RWPE2 (cell line): Measurements from ENCODE around the gene STXBP4.

ENCODE experiments used
- ATAC-seq: fragments of 200-7000 bp; cut with Tn5 transposase; 3 replicates; pipeline ENCODE4 v1.9.1; 2021; ENCODE audit warnings: low read depth
- DNase-seq: peaks from one replicate; pipeline ENCODE4 v3.0.0-alpha.2; 2020; ENCODE audit warnings: low spot score
- H3K27ac ChIP-seq: fragments of 450-650 bp; 2 replicates; pipeline ENCODE4 v1.5.1; 2017; ENCODE audit warnings: mild to moderate bottlenecking; ENCODE audit not compliant: poor library complexity, severe bottlenecking
- H3K27me3 ChIP-seq: fragments of 250-450 bp; sonication (Bioruptor Pico); 2 replicates; pipeline ENCODE4 v1.5.1; 2021; ENCODE audit warnings: mild to moderate bottlenecking, moderate library complexity; ENCODE audit not compliant: insufficient read depth, poor library complexity, severe bottlenecking
- H3K36me3 ChIP-seq: fragments of 250-450 bp; sonication (Bioruptor Pico); 2 replicates; pipeline ENCODE4 v1.5.1; 2020; ENCODE audit warnings: low read depth, mild to moderate bottlenecking, moderate library complexity
- H3K4me1 ChIP-seq: fragments of 250-450 bp; sonication (Bioruptor Pico); 2 replicates; pipeline ENCODE4 v1.5.1; 2021; ENCODE audit warnings: mild to moderate bottlenecking, moderate library complexity; ENCODE audit not compliant: insufficient read depth, poor library complexity, severe bottlenecking
- H3K4me3 ChIP-seq: fragments of 250-450 bp; sonication (Bioruptor Pico); 2 replicates; pipeline ENCODE4 v1.5.1; 2021; ENCODE audit warnings: mild to moderate bottlenecking, moderate library complexity; ENCODE audit not compliant: severe bottlenecking
- H3K9me3 ChIP-seq: fragments of 250-450 bp; sonication (Bioruptor Pico); 2 replicates; pipeline ENCODE4 v1.5.1; 2021; ENCODE audit warnings: mild to moderate bottlenecking, moderate library complexity; ENCODE audit not compliant: severe bottlenecking
- TF ChIP-seq, protein P1 (sequence below): fragments of 450-650 bp; IDR thresholded peaks from one replicate; pipeline ENCODE4 v1.5.1; 2017; ENCODE audit warnings: mild to moderate bottlenecking, moderate library complexity; ENCODE audit not compliant: poor library complexity, severe bottlenecking

The STXBP4 gene

DNA sequence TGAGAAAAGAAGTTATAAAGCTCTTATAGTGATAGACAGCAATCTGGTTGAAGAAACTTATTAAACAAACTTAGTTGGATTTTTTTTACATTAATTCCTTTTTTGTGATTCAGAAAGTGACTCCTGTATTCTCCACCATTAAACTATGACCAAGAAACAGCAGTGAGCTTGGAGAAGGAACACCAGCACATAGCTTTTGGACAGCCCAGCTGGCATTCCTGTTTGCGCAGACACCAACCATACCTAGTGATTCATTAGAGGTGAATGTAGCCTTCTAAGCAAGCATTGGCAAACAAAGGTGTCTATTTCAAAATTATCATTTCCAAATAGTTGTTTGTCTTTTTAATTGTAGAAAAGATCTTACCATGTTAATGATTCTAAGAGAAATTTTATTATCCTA lies 94.4 kb downstream of the STXBP4 start:
- Histone ChIP-seq H3K36me3 (no peaks in the 10 kb centered on the region), H3K9me3 (no peaks in the 10 kb centered on the region), H3K27me3 (no peaks in the 10 kb centered on the region), H3K27ac (peak overlapping the region; percentile 16), H3K4me1 (no peaks in the 10 kb centered on the region), H3K4me3 (no peak overlapping the region)
- DNase-seq = no peak
- TF ChIP-seq, protein P1, sequence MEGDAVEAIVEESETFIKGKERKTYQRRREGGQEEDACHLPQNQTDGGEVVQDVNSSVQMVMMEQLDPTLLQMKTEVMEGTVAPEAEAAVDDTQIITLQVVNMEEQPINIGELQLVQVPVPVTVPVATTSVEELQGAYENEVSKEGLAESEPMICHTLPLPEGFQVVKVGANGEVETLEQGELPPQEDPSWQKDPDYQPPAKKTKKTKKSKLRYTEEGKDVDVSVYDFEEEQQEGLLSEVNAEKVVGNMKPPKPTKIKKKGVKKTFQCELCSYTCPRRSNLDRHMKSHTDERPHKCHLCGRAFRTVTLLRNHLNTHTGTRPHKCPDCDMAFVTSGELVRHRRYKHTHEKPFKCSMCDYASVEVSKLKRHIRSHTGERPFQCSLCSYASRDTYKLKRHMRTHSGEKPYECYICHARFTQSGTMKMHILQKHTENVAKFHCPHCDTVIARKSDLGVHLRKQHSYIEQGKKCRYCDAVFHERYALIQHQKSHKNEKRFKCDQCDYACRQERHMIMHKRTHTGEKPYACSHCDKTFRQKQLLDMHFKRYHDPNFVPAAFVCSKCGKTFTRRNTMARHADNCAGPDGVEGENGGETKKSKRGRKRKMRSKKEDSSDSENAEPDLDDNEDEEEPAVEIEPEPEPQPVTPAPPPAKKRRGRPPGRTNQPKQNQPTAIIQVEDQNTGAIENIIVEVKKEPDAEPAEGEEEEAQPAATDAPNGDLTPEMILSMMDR = no peak
- peak; percentile 99 for ATAC-seq

DNA sequence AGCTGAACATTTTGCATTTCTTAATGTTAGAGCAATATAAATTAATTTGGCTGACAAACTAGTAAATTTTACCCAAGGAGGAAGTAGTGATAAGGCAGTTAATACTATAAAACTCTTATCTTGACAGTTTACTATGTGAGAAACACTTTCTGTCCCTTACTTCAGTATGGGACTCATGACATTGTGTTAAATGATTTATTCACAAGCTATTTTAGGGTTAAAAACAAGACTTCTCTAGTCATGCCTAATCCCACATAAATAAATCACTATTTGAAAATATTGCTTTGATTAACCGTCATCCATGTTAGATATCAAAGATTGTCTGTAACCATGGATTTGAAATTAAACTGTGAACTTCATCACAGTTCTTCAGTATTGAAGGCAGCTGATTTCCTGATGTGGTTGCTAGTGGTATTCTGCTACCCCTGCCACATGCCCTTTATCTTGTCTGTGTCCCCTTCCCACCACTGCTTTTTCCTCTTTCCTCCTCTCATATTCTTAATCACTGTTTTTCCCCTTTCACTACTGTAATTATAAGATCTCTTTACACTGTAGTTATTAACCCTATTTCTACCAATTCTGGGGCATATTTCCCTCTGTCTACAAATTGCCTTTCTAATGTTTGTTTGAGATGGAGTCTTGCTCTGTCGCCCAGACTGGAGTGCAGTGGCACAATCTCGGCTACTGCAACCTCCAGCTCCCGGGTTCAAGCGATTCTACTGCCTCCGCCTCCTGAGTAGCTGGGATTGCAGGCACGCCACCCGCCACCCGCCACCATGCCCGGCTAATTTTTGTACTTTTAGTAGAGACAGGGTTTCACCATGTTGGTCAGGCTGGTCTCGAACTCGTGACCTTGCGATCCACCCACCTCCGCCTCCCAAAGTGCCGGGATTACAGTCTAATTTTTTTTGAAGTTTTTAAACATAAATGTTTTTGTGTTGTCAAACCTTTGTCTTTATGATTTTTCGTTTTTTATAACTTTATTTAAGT lies 95.6 kb downstream of the STXBP4 start:
- Histone ChIP-seq H3K27ac (no peak overlapping the region), H3K36me3 (no peaks in the 10 kb centered on the region), H3K4me1 (no peaks in the 10 kb centered on the region), H3K4me3 (no peak overlapping the region), H3K27me3 (no peaks in the 10 kb centered on the region), H3K9me3 (no peaks in the 10 kb centered on the region)
- ATAC-seq = no peak
- TF ChIP-seq, protein P1 = no peak
- DNase-seq = no peak

DNA sequence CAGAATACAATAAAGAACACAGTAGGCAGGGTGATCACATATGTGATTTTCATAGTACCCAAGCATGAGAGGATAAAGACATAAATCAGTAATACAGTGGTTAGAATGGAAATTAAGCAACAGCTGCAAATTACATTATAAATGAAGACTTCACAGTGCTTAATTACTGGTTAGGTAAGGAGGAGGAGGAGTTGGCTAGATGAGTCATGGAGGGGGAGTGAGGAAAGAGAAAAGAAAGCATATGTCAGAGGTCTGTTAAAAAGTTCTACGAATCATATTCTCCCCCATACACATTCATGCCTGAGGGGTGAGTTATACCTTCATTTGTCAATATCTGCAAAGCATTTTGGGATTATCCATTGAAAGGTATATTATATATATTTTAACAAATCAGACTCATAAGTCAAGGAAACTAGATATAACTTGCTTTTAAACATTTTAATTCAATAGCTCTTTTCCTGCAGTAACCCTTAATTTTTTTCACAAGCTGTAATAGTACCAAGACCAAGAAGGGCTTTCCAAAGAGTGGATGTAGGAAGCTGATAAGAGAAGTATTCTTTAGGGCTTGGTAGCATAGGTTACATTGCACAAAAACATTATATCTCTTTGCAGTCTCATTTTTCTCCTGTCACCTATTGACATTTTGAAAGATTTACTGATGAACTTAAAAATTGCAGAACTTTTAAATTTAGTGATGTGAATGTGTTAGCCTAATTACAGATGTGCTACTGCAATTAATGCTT lies 99.3 kb downstream of the STXBP4 start:
- ATAC-seq (peak; percentile 65; the same call in 2 of the 3 replicates), DNase-seq (no peak)
- no peaks in the 10 kb centered on the region for H3K9me3 ChIP-seq
- TF ChIP-seq, protein P1 = no peak
- H3K27me3 ChIP-seq = no peaks in the 10 kb centered on the region
- no peaks in the 10 kb centered on the region for H3K4me1 ChIP-seq
- H3K36me3 ChIP-seq = no peaks in the 10 kb centered on the region
- no peak overlapping the region for H3K27ac ChIP-seq
- no peak overlapping the region for H3K4me3 ChIP-seq

DNA sequence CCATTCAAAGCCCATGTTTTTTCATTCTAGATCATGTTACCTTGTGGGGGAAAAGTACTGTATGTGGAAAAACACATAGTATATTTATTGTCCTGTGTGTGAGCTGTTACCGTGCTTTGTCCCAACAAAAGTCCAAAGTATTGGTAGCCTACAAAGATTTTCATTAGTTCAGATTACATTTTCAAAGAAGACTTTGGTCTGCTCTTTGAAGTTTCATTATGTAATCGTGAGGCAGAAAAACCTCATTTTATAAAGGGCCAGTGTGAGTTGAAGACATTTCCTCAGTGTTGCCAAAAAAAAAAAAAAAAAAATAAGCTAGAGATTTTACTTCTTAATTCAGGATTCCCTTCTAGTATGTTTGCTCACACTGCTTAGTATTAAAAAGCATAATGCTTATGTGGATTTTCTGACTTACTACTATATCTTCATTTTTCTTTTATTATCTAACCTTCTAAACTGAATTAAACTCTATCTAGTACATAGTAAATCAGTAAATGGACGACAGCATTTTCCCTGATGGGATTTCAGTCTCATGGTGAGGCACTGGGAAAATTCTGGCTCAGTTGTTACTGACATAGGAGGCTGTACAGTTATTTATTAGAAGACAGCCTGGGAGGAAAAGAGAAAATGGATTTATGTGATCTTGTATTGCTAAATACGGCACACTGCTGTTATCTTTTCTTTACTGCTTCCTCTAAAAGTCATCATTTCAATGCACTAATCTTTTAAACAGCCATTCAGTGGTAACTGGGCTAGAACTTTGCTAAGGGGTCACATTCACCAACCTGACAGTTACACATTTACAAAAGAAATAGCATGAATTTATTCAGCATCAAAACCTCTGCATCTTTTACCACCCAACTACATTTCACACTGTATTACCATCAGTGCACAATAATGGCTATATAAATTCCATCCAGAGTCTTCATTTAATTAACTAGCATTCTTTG lies 100.6 kb downstream of the STXBP4 start:
- H3K27me3 ChIP-seq = no peaks in the 10 kb centered on the region
- H3K36me3 ChIP-seq = no peaks in the 10 kb centered on the region
- H3K27ac ChIP-seq = no peak overlapping the region
- no peak overlapping the region for H3K4me3 ChIP-seq
- no peak for DNase-seq
- no peaks in the 10 kb centered on the region for H3K9me3 ChIP-seq
- no peaks in the 10 kb centered on the region for H3K4me1 ChIP-seq
- ATAC-seq = no peak
- TF ChIP-seq, protein P1 = no peak
